ENCODE data around the gene CLCF1.

- no peak for TF ChIP-seq HNRNPL (IDR thresholded peaks at IDR 0.05; ENCODE audit: low read depth, low read length)
- no peak for TF ChIP-seq EZH2 (conservative IDR thresholded peaks at IDR 0.05; ENCODE audit: low read depth, low read length)
- TF ChIP-seq CHD4 (IDR thresholded peaks at IDR 0.05; ENCODE audit: borderline replicate concordance, low read length): no peak
- no peak for TF ChIP-seq RAD21 (CRISPR knock-in tag; IDR thresholded peaks at IDR 0.05)
- no peak for TF ChIP-seq CCAR2 (optimal IDR thresholded peaks at IDR 0.05; ENCODE audit: low read depth, low read length)
- TF ChIP-seq RBM22 (optimal IDR thresholded peaks at IDR 0.05; ENCODE audit: low read length): no peak
- no peak for TF ChIP-seq GABPA (IDR thresholded peaks at IDR 0.05; ENCODE audit: low read depth, low read length)
- no peak for TF ChIP-seq GABPA (CRISPR knock-in tag; IDR thresholded peaks at IDR 0.05; ENCODE audit: low read depth)
- TF ChIP-seq CEBPZ (IDR thresholded peaks at IDR 0.05; ENCODE audit: low read length): no peak
- no peak for TF ChIP-seq CTCF (CRISPR knock-in tag; IDR thresholded peaks at IDR 0.05)
- TF ChIP-seq ZBTB43 (CRISPR knock-in tag; conservative IDR thresholded peaks at IDR 0.05): no peak
Observed at GRCh38 chr11:67376873-67377808, 3.7 kb upstream of the CLCF1 start.

Data from HepG2 (cell line).